ENCODE results near the gene TUBAL3.

DNA sequence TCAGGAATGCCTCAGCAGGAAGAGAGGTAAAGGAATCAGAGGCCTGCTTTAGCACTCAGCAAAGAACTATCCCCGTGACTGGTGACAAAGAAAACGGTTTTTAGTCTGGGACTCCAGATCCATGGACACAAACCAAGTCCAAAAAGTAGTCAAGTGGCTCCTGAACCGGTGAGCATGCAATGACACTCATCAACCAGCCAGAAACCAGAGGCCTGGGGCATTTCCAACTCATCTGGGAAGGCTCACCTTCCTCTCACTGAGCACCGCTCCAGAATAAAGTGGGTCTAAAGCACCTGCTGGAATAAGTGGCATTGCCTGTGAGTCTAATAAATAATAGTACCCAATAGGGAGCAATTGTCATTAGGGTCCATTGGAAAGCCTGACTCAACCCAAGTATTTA lies 57.7 kb downstream of the TUBAL3 start:
- TF ChIP-seq SUZ12 (IDR thresholded peaks at IDR 0.05; ENCODE audit: extremely low read depth, insufficient read depth, insufficient read length) (no peak), ZNF274 (IDR thresholded peaks at IDR 0.05; ENCODE audit: low read depth, low read length) (no peak), YY1 (IDR thresholded peaks at IDR 0.05; ENCODE audit: insufficient read depth, insufficient read length) (no peak)
